ENCODE data around the gene TDRD7.

TDRD7 gene

DNA sequence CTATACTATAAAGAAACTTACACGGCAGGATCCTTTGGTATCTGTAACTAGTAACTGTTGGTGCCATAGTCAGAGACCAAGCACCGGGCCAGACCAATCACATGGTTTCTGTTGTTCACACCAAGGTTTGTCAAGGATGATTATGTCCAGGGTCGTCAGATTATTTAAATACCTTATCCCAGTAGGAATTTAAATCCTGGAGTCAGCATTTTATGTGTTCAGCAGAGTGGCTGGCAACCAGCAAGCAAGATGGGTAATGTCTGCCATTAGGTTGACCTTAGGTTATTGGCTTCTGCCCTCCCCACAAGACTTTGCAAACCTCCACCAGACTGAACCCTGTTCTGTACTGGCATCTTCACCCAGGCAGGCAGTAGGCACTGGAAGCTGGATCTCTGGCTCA lies 50.3 kb downstream of the TDRD7 start:
- no peak for TF ChIP-seq ZNF274 (IDR thresholded peaks at IDR 0.05; ENCODE audit: low read depth, low read length)

DNA sequence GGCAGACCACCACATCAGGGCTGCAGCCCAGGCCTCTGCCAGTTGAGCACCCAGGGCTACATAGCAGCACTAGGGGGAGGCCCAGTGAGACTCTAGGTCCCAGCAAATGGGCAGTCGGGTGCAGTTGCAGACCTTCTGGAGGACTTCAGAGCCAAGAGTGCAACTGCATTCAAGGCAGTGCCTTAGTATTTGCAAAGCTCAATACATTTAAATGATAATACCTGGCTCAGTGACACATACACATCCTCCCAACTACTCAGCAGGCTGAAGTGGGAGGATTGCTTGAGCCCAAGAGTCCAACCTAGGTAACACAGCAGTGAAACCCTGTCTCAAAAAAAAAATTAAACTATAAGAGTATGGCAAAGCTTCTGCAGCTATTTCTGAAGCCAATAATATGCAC lies 51.0 kb downstream of the TDRD7 start:
- H3K4me3 ChIP-seq (ENCODE audit: low read length), result no peak overlapping the region
- TF ChIP-seq ZNF274 (IDR thresholded peaks at IDR 0.05; ENCODE audit: low read depth, low read length), result no peak

More for the DNA sequence above, 50.3 kb downstream of the TDRD7 start:
- H3K4me3 ChIP-seq (ENCODE audit: low read length), result no peak overlapping the region

DNA sequence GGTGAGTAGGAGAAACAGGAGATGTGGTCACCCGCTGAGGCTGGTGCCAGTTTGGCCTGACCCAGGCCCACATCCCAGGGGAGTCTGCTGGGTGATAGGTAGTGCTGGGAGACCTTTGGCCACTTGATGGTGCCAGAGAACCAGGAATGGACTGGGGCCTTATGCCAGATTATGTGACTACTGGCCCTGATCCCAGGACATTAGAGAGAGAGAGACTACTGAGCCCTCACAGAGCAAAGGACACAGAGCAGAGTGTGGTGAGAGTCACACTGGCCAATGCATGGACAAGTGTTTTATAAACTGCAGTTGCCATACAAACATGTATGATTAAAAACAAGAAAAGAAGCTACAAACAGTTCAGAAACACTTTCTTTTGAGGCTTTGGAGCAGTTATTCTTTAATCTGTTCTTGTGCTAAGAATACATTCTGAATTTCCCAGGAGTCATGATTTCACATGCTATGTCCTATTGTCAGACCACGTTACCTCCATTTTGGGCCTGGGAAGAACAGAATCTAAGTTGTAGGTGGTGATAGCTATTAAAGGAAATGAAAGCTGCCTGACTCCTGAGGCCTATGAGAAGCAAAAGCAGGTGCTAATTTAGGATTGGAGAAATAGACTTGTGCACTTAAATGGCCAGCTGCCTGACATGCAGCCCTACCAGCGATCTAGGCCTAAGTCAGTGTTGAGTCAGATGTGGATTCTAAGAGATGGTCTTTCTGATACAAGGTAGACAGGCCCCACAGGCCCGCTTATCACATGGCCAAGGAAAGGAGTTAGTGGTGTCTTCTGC lies 57.0 kb downstream of the TDRD7 start:
- no peak overlapping the region for H3K4me3 ChIP-seq (ENCODE audit: low read length)
- TF ChIP-seq ZNF274 (IDR thresholded peaks at IDR 0.05; ENCODE audit: low read depth, low read length), result no peak

DNA sequence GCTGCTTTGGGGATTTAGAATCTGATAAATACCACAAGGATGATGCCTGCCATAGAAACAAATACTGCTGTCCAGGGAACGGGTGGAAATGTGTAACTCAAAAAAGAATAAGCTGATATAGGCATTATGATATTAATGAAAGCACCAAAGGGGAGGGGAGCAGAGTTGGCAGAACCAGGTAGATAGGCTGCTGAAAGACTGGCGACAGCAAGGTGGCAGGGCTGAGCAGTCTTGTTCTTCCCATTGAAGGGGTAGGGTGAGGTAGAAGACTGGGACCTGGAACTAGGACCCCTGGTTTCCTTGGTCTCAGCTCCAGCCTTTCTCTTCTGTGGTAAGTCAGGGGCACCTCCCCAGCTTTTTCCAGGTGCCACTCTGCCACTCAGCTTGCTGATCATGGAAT lies 58.2 kb downstream of the TDRD7 start:
- no peak for TF ChIP-seq ZNF274 (IDR thresholded peaks at IDR 0.05; ENCODE audit: low read depth, low read length)
- no peak overlapping the region for H3K4me3 ChIP-seq (ENCODE audit: low read length)

DNA sequence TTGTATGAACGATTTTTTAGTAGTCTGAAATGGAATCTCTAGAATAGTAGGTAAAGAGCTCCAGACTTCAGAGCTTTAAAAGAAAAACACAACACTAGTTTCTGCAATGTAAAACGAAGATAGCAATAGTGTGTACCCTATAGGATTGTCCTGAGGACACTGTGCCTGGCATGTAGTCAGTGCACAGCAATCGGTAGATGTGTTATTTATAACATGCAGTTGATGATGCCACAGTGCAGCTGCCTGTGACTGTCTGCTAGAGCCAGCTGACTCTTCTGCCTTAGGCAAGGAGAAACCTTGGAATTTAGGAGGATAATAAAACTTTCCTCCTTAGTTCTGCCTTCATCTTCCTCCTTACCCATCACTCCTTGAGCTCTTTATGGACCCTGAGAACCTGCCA lies 61.8 kb downstream of the TDRD7 start:
- no peak overlapping the region for H3K4me3 ChIP-seq (ENCODE audit: low read length)
- no peak for TF ChIP-seq ZNF274 (IDR thresholded peaks at IDR 0.05; ENCODE audit: low read depth, low read length)

DNA sequence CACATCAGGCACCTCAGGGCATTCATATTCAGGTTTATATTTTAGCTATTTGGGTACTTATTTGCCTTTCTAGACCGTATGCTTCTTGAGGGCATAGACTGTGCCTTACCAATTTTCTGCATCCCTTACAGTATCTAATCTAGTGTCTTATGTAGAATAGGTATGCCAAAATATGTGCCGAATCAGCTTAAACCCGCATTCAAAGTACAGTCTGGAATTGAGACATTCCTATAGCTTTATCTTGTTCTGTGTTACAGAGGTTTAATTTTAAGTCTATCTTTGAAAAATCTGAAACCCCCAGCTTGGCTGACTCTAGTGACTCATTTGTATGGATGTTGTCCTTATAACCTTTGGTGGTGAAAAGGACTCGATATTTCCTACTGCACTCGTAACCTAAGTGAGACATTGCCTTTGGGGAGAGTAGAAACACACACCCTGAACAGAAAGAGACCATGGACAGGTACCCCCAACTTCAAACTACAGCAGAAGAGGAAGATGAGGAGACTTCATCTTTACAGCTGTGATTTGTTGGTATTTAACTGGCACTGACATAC lies 62.6 kb downstream of the TDRD7 start:
- no peak overlapping the region for H3K4me3 ChIP-seq (ENCODE audit: low read length)
- TF ChIP-seq ZNF274 (IDR thresholded peaks at IDR 0.05; ENCODE audit: low read depth, low read length), result no peak

DNA sequence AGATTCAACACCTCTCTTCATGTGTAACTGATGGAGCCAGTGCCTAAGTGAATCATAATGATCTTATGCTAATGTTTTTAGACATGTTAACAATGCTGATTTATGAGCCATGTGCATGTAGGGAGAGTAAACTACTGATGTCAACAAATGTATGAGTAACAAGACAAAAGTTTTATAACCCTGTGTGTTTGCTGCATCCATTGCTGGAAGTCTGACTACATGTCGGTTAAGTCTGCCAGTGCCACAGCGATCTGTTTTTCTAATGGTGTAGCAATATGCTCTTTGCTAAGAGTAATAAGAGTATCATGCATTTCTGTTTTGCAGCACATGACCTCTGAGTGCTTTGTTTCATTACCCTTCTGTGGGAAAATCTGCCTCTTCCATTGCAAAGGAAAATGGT lies 63.2 kb downstream of the TDRD7 start:
- H3K4me3 ChIP-seq (ENCODE audit: low read length), result no peak overlapping the region
- TF ChIP-seq ZNF274 (IDR thresholded peaks at IDR 0.05; ENCODE audit: low read depth, low read length), result no peak

DNA sequence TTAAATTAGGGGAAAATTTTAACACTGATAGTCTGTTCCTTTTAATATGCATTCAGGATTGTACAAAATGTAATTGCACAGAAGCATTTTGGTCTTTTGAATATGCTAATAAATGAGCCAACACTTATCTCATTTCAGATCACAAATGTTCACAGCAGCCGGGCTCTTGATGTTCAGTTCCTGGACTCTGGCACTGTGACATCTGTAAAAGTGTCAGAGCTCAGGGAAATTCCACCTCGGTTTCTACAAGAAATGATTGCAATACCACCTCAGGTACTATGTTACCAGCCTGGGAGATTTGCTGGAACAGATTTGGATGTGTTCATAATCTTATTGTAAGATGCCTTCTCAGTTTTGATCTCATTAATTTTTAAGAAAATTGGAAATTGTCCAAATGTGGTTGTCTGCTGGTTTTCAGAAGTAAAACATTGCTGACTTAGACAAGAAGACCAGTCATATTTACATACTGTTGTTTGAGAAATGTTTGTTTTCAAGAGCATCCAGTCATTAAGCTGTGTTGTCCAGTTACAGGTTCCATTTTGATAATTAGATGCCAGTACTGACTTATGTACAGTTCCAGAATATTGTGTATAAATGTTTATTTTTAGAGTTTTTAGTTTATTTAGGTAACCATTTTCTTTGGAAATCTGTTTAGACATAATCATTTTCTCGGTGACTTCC lies 66.5 kb downstream of the TDRD7 start:
- no peak overlapping the region for H3K4me3 ChIP-seq (ENCODE audit: low read length)
- no peak for TF ChIP-seq ZNF274 (IDR thresholded peaks at IDR 0.05; ENCODE audit: low read depth, low read length)

DNA sequence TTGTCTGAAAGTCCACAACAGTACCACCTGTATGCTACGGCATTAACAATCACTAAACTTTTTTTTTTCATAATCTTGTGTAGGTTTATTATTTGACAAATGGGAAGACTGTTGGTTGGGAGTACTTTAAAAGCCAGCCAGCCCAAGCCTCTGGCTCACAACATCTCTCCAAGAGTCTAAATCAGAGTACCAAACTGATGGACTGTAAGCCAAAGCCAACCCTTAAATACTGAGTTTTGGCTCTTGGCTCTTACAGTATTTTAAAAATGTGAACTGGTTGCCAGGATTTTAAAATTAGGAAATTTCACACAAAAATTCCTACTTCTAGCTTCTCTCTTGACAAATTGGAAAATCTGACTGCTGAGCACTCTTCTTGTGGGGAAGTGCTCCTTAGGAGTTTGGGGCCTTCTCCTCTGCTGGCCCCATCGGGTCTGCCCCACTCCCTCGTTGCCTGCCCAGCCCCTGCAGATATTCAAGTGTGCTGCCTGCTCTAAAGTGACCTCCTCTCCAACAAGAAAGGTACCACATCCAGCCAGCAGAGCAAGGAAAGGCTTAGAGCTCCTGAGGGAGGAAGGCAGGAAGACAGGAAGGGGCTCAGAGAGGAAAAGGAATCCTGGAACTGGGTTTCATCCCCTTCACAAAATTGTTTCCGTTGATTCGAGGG lies 67.7 kb downstream of the TDRD7 start:
- TF ChIP-seq ZNF274 (IDR thresholded peaks at IDR 0.05; ENCODE audit: low read depth, low read length), result no peak
- no peak overlapping the region for H3K4me3 ChIP-seq (ENCODE audit: low read length)

DNA sequence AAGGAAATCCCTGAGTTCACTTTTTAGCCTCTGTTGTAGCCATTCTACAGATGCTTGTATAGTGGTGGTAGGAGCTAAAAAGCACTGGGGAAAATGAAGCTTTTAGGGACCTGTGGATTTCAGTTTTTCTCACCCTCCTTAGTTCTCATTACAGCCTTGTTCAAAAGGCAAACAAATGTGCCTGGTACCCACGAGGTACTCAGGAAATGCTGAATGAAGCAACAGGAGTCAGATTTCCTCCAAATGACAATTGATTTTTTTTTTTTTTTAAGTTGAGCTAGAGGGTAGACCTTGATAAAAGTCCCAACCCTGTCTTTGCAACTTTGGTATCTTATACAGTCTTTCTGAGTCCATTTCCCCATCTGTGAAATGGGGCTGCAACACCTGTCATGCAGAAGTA lies 68.3 kb downstream of the TDRD7 start:
- no peak for TF ChIP-seq ZNF274 (IDR thresholded peaks at IDR 0.05; ENCODE audit: low read depth, low read length)
- H3K4me3 ChIP-seq (ENCODE audit: low read length), result no peak overlapping the region

DNA sequence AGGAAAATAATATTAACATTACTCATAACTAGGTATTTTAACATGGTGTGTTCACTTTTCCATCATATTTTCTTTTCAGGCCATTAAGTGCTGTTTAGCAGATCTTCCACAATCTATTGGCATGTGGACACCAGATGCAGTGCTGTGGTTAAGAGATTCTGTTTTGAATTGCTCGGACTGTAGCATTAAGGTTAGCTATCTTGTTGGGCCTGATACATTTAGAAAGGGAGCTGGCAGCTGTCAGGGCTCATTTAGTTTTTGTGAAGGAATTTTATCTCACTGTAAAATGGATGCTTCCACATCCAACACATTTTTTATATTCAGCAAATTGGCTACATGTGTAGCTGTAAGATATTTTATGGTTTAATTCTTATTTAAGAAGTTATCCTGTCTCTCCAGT lies 68.9 kb downstream of the TDRD7 start:
- no peak for TF ChIP-seq ZNF274 (IDR thresholded peaks at IDR 0.05; ENCODE audit: low read depth, low read length)
- H3K4me3 ChIP-seq (ENCODE audit: low read length), result no peak overlapping the region

DNA sequence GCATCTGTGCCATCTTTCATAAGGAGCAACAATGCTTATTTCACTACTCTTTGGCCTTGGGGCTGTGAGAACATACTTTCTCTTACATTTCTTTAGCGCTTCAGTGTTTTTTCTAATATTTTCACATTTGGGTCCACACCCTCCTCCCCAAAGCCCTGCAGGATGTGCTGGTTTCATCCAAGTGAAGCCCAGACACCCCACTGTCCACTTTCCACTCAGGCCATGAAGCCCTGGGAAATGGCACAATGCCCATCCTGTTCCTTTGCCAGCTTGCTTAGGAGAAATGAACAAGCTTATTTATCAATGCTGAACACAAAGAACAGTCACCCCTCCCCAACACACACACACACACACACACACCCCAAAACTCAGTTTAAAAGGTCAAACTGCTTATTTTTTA lies 72.2 kb downstream of the TDRD7 start:
- H3K4me3 ChIP-seq (ENCODE audit: low read length), result no peak overlapping the region
- TF ChIP-seq ZNF274 (IDR thresholded peaks at IDR 0.05; ENCODE audit: low read depth, low read length), result no peak

DNA sequence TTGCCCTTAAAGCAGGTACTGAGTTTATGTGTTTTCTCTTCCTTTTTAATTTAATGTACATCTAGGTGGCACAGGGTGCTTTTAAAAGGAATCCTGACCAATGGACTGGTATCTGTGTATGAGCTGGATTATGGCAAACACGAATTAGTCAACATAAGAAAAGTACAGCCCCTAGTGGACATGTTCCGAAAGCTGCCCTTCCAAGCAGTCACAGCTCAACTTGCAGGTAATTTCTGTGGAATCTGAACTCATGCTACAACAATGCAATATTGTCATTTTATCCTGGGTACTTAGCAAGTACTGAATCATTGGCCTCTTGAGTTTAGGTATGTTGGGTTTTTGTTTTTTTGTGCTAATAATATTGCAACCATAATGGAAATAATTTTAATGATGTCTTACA lies 75.2 kb downstream of the TDRD7 start:
- H3K4me3 ChIP-seq (ENCODE audit: low read length), result no peak overlapping the region
- TF ChIP-seq ZNF274 (IDR thresholded peaks at IDR 0.05; ENCODE audit: low read depth, low read length), result no peak

DNA sequence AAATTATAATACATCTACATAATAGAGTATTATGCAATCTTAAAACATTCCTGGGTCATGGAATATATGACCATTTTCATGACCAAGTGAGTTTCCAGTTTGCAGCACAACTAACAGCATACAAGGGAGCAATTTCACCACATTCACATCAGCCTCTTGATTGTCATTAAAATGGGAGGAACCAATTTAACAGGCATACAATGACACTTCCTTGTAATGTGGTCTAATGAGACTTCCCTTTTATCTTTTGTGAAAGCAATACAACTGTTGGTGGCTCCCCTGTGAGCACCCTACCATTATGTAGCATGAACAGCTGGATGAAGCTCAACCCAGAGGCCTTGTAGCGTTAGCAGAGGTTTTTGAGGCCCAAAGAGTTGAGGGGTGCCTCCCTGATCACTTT lies 76.0 kb downstream of the TDRD7 start:
- no peak overlapping the region for H3K4me3 ChIP-seq (ENCODE audit: low read length)
- no peak for TF ChIP-seq ZNF274 (IDR thresholded peaks at IDR 0.05; ENCODE audit: low read depth, low read length)
